HG03565 (cell line): ENCODE data around the gene GSTO1.
A peak's percentile ranks its signal among the peaks of the same experiment; 100 is the strongest.

Experiments
- ATAC-seq: cut with Tn5 transposase; IDR thresholded peaks from one replicate; pipeline ENCODE4 v1.9.1; 2021; ENCODE audit warnings: mild to moderate bottlenecking, moderate library complexity; ENCODE audit not compliant: unreplicated experiment

The GSTO1 gene

DNA sequence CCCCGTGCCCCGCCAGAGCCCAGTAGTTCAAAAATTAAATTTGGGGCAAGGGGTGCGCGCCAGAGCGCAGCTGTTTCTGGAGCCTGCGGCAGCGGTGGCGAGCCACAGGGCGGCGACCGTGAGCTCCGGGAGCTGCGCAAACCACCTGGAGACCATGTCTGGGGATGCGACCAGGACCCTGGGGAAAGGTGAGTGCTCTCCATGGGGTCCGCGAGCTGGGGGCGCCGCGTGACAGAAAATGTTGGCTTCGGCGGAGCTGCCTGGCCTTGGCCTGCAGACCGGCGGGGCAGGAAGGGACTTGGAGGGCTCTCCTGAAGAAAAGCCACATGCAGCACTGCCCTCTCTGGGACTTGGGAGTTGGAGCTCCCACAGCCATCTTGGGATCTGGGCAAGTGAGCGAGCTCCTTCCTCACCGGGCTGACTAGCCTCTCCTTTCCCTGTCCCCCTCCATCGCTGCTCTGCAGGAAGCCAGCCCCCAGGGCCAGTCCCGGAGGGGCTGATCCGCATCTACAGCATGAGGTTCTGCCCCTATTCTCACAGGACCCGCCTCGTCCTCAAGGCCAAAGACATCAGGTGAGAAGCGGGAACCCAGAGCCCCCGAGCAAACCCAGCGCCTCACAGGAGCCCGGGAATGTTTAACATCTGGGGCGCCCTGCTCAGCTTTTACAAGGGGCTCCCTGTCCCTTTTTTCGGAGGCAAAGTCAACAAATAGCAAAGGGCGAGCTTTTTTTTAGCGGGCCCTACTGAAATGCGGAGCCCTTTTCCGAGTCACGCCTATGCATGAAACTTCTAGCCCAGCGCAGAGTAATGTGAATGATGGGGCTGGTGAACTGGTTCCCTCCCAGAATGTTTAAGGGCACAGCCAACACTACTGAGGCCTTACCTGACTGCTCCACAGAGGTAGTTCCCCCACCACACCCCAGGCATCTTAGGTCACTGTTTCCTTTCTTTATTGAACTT, 20.4 kb downstream of the GSTO1 start:
- ATAC-seq = peak; percentile 66

DNA sequence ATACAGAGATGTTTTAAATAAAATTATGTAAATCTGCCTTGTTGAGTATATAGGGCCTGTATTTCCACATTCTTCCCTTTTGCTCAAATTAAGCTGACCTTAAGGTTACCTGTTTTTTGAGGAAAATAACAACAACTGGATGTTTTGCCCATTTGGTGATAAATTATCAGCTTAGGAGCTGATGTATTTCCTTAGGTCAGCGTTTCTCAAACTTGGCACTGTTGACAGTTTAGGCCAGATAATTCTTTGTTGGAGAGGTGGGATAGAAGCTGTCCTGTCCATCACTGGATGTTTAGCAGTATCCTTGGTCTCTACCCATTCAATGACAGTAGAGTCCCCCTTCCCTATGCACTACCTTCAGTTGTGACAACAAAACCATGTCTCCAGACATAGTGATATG, 21.5 kb downstream of the GSTO1 start:
- ATAC-seq = no peak

- no peak for ATAC-seq
Measured at GRCh38 chr10:104277785-104278184, 23.1 kb downstream of the GSTO1 start.

GRCh38 chr10:104279550-104280259, 25.0 kb downstream of the GSTO1 start:
- no peak for ATAC-seq

DNA sequence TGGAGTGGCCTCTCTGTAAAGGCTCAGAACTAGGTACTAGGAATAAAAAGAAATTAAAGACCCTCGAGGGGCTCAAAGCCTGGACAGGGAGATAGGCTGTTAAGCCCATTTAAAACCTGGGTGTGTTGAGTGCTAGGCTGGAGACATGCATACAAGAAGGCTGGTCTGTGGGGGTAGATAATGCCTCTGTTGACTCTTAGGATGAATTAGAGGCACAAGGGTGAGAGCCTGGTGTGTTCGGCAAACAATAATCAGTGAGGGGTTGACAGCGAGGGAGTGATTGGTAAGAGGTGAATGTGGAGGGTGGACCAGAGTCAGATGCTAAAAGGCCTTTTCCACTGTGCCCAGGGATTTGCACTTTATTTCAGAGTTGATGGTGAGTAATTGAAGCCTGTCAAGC, 27.0 kb downstream of the GSTO1 start:
- ATAC-seq = no peak

DNA sequence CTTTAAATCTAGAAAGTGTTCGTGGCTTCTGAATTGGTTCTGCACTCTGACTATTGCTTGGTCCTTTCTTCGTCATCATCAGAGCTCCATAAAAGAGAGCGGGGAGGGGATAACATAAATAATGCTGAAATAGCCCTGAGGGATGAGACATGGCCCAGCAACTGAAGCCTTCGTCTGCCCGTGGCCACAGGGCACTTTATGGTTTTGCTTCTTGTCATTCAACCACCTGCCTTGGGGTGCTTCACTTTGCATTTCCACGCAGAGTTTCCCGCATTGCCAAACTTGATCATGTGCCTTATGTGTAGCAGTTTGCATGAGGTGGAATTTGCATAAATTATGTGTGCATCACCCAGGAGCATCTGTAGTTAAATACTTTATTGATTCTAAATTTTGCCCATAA, 30.2 kb downstream of the GSTO1 start:
- no peak for ATAC-seq

GRCh38 chr10:104286939-104287338, 32.2 kb downstream of the GSTO1 start:
- ATAC-seq = no peak

DNA sequence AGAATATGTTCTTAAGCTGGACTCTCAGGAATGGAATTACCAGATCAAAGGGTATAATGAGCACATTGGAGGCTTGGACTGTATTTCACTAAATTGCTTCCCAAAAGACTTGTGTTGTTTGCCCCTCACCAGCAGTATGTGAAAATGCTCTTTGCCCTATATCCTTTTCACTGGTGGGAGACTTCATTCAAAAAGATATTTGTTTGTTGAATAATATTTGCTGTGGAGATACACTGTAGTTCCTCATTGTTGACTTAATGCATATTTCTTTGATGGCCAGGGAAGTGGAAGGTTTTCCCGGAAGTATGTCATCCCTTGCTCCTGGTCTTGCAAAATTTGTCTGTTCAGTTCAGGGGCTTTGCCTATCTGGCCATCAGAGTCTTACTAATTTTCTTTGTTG, 33.7 kb downstream of the GSTO1 start:
- ATAC-seq = no peak

DNA sequence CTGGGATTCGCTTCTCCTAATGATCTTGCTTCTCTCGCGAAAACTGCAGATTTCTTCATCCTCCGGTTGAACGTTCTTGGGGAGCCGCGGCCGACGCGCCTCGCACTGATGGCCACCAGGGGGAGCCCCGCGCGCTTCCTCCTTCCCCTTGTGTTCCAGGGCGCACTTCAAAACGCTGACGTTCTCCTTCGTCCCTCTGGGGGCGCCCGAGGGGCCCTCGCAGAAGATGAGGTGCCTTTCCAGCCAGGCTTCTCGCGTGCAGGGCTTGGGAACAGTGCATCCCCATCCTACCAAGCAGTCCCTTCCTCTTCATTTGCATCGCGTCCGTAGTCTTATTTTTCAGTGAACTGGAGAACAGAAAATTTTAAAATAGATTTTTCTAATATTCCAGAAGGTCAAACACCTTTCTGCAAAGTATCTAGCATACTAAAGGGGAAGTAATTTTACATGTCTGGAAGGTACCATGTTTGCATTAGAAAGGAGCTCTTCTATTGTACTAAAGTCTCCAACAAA, 36.8 kb downstream of the GSTO1 start:
- peak; percentile 99 for ATAC-seq

GRCh38 chr10:104293011-104293410, 38.3 kb downstream of the GSTO1 start:
- ATAC-seq = no peak

- no peak for ATAC-seq
Measured at GRCh38 chr10:104293781-104294321, 39.2 kb downstream of the GSTO1 start.

DNA sequence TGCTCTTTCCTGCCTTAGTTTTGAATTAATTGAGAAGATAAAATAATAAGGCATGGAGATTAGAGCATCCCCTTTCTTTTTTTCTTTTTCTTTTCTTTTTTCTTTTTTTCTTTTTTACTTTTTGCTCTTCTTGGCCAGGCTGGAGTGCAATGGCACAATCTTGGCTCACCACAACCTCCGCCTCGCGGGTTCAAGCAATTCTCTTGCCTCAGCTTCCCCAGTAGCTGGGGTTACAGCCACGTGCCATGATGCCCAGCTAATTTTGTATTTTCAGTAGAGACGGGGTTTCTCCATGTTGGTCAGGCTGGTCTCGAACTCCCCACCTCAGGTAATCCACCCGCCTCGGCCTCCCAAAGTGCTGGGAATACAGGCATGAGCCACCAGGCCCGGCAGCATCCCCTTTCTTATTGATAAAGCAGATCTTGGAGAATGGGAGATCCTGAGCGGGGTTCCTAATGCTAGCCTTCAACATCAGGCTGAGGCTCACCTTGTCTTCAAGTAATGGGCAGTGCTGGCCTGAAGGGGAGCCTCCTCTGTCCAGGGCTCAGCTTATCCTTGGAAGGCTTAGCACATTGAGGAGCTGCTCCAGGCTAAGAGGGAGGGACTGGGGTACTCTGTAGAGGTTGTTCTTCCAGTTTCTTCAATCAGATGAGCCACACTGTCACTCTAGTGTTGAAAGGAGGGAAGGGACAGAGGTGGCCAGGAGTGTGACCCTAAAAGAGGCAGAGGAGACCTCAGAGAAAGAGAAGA, 42.2 kb downstream of the GSTO1 start:
- ATAC-seq = no peak

GRCh38 chr10:104297697-104298660, 43.3 kb downstream of the GSTO1 start:
- ATAC-seq = no peak

- no peak for ATAC-seq
Measured at GRCh38 chr10:104299031-104299904, 44.6 kb downstream of the GSTO1 start.

DNA sequence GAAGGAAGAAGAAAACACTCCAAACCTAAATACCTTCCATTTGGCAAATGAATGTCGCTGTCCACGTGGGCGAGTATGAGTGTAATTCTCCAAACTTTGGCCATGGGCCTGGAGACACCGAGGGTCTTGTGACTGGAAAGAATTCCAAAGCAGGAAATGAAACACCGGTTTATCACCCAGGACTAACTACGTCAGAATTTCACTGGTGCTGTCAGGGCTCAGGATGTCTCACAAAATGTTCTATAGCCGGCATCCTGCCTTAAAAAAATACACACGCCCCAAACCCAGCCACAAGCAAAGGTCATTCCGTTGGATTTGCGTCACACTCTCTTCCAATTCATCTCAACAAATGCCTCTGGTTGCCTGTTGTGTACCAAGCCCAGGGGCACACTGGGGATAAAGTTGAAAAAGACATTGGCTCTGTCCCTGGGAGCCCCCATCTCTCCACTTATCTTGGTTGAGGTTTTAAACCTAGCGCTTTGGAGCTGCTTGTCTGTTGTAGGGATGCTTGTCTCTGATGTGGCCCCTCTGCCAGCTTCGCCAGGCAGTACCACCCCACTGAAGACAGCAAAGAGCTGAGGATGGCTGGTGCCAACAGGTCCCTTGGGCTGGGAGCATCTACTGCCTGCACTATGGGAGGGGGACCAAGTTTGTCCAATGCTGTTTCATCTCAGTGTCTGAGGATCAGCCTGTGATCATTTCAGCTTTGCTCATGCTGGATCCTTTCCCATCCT, 45.5 kb downstream of the GSTO1 start:
- ATAC-seq = no peak

- no peak for ATAC-seq
Measured at GRCh38 chr10:104300736-104301292, 46.1 kb downstream of the GSTO1 start.

DNA sequence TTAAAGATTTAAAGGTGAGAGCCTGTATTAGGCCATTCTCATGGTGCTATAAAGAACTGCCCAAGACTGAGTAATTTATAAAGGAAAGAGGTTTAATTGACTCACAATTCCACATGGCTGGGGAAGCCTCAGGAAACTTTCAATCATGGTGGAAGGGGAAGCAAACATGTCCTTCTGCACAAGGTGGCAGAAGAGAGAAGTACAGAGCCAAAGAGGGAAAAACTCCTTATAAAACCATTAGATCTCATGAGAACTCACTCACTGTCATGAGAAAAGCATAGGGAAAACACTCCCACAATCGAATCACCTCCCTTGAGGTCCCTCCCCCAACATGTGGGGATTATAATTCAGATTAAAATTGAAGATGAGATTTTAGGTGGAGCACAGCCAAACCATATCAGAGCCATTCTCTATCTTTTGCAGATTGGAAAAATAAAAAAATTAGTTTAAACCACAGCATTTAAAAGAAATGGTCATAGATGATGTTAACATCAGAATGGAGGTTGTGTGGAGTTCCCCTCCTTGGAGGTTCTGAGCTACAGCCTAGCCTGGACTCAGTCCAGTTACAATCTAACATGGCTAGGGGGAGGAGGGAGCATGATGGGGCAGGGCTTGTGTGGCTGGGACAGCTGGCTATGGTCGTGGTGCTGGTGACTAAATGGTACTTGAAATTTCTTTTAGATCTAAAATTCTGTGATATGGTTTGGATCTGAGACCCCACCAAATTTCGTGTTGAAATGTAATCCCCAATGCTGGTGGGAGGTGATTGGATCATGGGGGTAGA, 47.4 kb downstream of the GSTO1 start:
- ATAC-seq = no peak
